Measurements from ENCODE around the gene OSTC.

DNA sequence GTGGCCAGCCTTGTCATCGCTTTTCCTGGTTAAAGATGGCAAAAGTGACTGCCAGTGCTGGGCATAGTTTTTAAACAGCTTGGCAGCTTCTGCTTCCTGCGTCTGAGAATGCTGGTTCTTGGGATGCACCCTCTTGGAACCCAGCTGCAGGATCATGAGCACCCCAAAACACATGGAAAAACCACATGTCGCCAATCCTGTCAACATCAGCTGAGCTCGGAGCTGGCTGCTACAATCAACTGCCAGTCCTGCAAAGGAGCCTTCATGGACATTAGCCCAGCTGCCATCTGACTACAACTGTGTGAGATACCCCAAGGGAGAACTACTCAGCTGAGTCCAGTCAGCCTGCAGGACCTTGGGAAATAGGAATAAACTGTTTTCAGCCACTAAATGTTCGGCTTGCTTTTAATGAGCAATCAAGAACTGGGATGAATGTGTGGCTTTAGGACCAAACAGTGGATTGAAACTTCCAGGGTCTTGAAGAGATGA, 31.0 kb downstream of the OSTC start:
- no peak for TF ChIP-seq POLR2A (IDR thresholded peaks at IDR 0.05)
- TF ChIP-seq, protein P1, sequence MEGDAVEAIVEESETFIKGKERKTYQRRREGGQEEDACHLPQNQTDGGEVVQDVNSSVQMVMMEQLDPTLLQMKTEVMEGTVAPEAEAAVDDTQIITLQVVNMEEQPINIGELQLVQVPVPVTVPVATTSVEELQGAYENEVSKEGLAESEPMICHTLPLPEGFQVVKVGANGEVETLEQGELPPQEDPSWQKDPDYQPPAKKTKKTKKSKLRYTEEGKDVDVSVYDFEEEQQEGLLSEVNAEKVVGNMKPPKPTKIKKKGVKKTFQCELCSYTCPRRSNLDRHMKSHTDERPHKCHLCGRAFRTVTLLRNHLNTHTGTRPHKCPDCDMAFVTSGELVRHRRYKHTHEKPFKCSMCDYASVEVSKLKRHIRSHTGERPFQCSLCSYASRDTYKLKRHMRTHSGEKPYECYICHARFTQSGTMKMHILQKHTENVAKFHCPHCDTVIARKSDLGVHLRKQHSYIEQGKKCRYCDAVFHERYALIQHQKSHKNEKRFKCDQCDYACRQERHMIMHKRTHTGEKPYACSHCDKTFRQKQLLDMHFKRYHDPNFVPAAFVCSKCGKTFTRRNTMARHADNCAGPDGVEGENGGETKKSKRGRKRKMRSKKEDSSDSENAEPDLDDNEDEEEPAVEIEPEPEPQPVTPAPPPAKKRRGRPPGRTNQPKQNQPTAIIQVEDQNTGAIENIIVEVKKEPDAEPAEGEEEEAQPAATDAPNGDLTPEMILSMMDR (IDR thresholded peaks at IDR 0.05): no peak
